Lower lobe of right lung (tissue), 2 donors: ENCODE data around the gene MYO1H. TPM values are rescaled to one million over a fixed set of nuclear protein-coding genes. Genes with fewer than 3 reads are reported as not detected.

Experiments used
- ATAC-seq, 2 donors: fragments of 200-7000 bp; cut with Tn5 transposase; one replicate each; pipeline ENCODE4 v1.9.1; 2020 to 2022; ENCODE audit warnings: mild to moderate bottlenecking in 2 of 2, moderate library complexity in 2 of 2
- DNase-seq: peaks from one replicate; pipeline ENCODE4 v3.0.0-alpha.2; 2020
- H3K27ac ChIP-seq: fragments of 200-600 bp; one replicate; pipeline ENCODE4 v1.8.0; 2022
- H3K27me3 ChIP-seq: fragments of 200-600 bp; one replicate; pipeline ENCODE4 v1.8.0; 2022; ENCODE audit warnings: low read depth
- H3K36me3 ChIP-seq: fragments of 200-600 bp; one replicate; pipeline ENCODE4 v1.8.0; 2022; ENCODE audit warnings: mild to moderate bottlenecking
- H3K4me1 ChIP-seq: fragments of 200-600 bp; one replicate; pipeline ENCODE4 v1.8.0; 2022
- H3K4me3 ChIP-seq: fragments of 200-600 bp; one replicate; pipeline ENCODE4 v1.8.0; 2022; ENCODE audit warnings: mild to moderate bottlenecking
- H3K9me3 ChIP-seq: fragments of 200-600 bp; one replicate; pipeline ENCODE4 v1.8.0; 2022
- intact Hi-C: fragments of 100-400 bp; cut with DNase I; formaldehyde crosslinking; loops from one replicate; pipeline ENCODE4 v1.11.0; 2022
- total RNA-seq: library from RNA; stranded (reverse); fragmentation: NEBNext Ultra II Directional; extraction: Animal tissue kit (Norgen Biotek cat#: 25700); gene quantifications from one replicate; pipeline ENCODE4 v1.2.1, GENCODE V29; 2021
- TF ChIP-seq, protein P1 (sequence below): fragments of 200-600 bp; IDR thresholded peaks from one replicate; pipeline ENCODE4 v1.8.0; 2022; ENCODE audit warnings: antibody characterized with exemption, mild to moderate bottlenecking
- donor health status: DM: no; HTN: yes; CAD: no; lungs with severe emphysema.

Gene MYO1H
- total RNA-seq, 1 donor from 2014 or later, result 0.30 TPM

DNA sequence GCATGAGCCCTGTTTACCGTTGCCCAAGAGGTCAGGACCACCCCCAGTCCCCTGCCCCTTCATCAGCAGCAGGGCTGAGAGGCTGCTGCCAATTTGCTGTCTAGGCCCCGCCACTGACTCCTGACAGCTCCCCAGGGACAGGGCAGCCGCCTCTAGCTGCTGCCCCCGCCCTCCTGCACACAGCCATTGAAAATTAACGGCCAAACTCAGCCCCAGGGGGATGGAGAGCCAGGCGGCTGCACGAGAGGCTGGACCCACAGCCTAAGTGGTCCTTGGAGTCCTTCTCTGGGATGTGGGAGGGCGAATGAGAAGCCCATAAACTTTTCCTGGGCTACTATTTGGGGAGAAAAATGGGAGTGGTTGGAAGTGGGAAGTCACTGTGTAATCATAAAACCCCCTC is 43.2 kb upstream of the MYO1H start:
- Histone ChIP-seq H3K4me3 (no peak overlapping the region), H3K9me3 (no peaks in the 10 kb centered on the region), H3K36me3 (no peaks in the 10 kb centered on the region), H3K27me3 (peaks cover 60% of the 10 kb centered on the region), H3K4me1 (peaks cover 8% of the 10 kb centered on the region), H3K27ac (no peak overlapping the region)
- intact Hi-C loops, result no loop called here
- DNase-seq (no peak), ATAC-seq (no peak)
- TF ChIP-seq, protein P1, sequence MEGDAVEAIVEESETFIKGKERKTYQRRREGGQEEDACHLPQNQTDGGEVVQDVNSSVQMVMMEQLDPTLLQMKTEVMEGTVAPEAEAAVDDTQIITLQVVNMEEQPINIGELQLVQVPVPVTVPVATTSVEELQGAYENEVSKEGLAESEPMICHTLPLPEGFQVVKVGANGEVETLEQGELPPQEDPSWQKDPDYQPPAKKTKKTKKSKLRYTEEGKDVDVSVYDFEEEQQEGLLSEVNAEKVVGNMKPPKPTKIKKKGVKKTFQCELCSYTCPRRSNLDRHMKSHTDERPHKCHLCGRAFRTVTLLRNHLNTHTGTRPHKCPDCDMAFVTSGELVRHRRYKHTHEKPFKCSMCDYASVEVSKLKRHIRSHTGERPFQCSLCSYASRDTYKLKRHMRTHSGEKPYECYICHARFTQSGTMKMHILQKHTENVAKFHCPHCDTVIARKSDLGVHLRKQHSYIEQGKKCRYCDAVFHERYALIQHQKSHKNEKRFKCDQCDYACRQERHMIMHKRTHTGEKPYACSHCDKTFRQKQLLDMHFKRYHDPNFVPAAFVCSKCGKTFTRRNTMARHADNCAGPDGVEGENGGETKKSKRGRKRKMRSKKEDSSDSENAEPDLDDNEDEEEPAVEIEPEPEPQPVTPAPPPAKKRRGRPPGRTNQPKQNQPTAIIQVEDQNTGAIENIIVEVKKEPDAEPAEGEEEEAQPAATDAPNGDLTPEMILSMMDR, result no peak

DNA sequence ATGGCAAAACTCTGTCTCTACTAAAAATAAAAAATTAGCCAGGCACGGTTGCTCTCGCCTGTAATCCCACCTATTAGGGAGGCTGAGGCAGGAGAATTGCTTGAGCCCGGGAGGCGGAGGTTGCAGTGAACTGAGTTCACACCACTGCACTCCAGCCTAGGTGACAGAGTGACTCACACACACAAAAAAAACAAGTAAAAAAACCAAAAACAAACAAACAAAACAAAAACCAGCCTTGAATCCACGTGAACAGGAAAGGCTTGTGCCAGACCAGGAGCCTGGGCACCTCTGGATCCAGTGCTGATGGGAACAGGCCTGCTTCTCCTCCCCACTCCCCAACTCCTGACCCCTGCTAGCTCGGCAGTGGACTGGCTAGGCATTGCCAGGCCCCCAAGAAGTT is 42.2 kb upstream of the MYO1H start:
- H3K27me3 ChIP-seq, result peaks cover 67% of the 10 kb centered on the region
- TF ChIP-seq, protein P1, result no peak
- no peak overlapping the region for H3K4me3 ChIP-seq
- intact Hi-C loops, result no loop called here
- H3K4me1 ChIP-seq, result peaks cover 15% of the 10 kb centered on the region
- H3K9me3 ChIP-seq, result no peaks in the 10 kb centered on the region
- ATAC-seq (no peak), DNase-seq (no peak)
- no peak overlapping the region for H3K27ac ChIP-seq
- H3K36me3 ChIP-seq, result no peaks in the 10 kb centered on the region

DNA sequence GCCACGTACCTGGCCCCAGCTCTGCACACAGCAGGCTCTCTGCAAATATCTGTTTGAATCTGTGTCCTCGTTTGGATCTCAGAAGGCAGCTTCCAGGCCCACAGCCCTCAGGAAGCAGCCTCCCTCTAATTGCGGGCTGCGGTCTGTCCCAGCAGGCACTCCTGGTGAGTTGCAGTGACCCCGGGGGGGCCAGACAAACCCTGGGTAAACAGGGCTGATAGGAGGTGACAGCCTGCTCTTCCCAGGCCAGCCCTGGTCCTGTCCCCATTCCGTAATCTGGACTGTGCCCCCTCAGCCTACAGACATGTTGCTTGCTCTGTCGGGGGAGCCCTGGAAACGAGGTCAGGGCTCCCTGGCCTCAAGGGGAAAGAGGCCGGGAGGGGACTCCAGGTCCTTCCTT is 40.6 kb upstream of the MYO1H start:
- H3K9me3 ChIP-seq, result no peaks in the 10 kb centered on the region
- TF ChIP-seq, protein P1, result no peak
- H3K36me3 ChIP-seq, result no peaks in the 10 kb centered on the region
- H3K27ac ChIP-seq, result no peak overlapping the region
- intact Hi-C loops, result no loop called here
- no peak overlapping the region for H3K4me3 ChIP-seq
- peaks cover 16% of the 10 kb centered on the region for H3K4me1 ChIP-seq
- no peak for ATAC-seq
- DNase-seq, result no peak
- peaks cover 77% of the 10 kb centered on the region for H3K27me3 ChIP-seq

DNA sequence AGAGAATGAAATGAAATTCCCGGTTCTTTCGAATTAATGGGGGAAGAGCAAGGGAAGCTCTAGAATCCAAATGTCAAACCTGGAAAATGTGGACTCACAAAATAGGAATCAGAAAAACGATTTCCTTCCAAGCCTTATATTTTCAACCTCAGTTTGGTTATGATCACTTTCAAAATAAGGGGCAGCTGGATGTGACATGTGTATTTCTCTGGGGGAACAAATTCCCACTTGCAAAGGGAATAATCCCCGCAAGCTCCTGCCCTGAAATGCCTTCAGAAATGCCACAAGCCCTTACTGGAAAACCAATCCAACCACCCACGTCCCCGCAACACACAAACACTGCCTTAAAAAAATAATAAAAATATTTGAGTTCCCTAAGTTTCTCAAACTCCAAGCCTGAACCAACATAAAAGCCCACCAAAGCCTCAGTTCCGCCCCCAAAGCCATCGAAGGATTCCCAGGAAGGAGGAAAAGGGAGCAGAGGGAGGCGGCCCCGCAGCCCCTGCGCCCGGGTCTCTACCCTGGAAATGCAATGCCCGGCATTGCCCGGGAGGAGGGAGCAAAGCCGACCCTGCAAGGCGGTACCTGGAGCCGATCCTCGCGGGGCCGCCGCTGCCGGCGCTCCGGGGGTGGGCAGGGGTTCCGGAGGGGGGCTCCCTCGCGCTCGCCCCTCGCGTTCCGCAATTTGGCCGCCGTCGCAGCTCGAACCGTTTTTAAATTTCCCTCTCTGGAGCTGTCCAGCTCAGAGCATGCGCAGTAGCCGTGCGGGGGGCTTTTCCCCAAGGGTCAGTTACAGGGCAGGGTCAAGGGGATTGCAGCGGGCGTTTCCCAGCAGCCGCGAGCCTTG is 38.9 kb upstream of the MYO1H start, which contains the start of gene FOXN4:
TSS of gene FOXN4 (minus strand) at position 751 of the 847 bp plus-strand sequence. CDS start 963 bp downstream, outside the sequence.
- DNase-seq, result no peak
- peaks cover 71% of the 10 kb centered on the region for H3K27me3 ChIP-seq

DNA sequence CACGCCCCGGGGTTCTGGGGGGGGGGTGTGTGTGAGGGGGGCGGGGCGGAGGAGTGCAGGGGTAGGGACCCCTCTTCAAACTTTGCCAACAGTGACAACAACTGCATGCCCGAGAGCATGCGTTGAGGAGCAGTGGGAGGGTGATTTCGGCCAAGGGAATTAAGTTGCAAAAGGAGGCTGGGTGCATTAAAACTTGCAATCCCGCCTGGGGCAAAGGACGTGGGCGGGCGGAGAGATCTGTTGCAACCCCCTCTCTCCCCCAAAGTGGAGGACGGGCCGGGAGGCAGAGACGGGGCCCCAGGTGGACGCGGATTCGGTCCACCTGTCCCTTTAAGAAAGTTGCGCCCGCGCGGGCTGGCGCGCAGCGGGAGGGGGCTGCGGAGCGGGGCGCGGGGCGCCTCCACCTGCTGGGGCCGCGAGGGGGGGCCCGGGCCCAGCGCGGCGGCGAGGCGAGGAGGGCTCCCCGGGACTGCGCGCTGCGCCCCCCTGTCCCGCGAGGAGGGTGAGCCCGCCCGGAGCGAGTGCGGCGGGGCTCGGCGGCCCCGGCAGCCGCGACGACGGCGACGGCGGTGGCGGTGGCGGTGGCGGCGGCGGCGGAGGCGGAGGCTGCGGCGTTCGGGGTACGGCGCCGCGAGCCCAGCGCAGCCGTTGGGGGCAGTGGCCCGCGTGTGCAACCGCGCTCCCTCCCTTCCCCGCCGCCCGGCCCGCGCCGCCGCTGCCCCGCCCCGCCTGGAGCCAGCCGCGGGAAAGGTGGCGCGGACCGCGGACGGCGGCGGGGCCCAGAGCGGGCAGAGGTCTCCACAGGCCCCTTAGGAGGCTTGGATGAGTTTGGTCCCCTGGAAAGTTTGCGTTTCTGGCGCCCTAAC is 38.1 kb upstream of the MYO1H start:
- intact Hi-C loops, result no loop called here
- Histone ChIP-seq H3K27me3 (peaks cover 71% of the 10 kb centered on the region), H3K27ac (no peak overlapping the region), H3K4me3 (peak overlapping the region; percentile 47), H3K4me1 (peaks cover 16% of the 10 kb centered on the region), H3K9me3 (no peaks in the 10 kb centered on the region), H3K36me3 (no peaks in the 10 kb centered on the region)
- DNase-seq (no peak), ATAC-seq (peak; percentile 39 to 50)
- TF ChIP-seq, protein P1, result no peak

More for the DNA sequence above, 38.9 kb upstream of the MYO1H start, which contains the start of gene FOXN4:
- Histone ChIP-seq H3K27ac (no peak within 1 kb of the TSS), H3K9me3 (no peaks in the 10 kb centered on the region), H3K4me1 (peaks cover 16% of the 10 kb centered on the region), H3K4me3 (peak within 1 kb of the TSS; percentile 47), H3K36me3 (no peaks in the 10 kb centered on the region)
- intact Hi-C loops, result no loop called here
- TF ChIP-seq, protein P1, result no peak
- ATAC-seq, result no peak
